ENCODE data around the gene SMIM29.

DNA sequence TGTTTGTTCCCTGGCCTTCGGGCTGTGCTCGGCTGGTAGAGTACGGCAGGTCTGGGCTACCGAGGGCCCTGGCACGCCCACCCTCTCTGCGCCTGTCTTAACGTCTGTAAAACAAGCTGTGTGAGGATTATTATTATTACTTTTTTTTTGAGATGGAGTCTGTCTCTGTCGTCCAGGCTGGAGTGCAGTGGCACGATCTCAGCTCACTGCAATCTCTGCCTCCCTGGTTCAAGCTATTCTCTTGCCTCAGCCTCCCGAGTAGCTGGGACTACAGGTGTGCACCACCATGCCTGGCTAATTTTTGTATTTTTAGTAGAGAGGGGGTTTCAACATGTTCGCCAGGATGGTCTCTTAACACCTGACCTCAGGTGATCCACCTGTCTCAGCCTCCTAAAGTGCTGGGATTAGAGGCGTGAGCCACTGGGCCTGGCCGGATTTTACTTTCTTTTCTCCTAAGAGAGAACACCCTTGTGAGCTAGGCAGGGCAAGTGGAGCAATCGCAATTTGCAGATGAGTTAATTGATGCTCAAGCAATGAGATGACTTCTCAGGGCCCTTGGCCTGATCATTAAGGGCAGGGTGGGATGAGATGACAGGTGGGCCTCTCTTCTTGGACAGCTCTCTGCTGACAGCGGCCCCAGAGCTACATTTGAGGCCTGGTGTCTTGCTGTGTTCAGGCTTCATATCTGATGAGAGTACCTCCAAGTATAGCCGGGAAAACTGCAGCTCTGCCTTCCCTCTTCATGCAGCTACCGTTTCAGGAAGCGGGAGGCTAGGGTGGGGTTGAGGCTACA is 859 bp upstream of the SMIM29 start:
- TF ChIP-seq, protein P1, sequence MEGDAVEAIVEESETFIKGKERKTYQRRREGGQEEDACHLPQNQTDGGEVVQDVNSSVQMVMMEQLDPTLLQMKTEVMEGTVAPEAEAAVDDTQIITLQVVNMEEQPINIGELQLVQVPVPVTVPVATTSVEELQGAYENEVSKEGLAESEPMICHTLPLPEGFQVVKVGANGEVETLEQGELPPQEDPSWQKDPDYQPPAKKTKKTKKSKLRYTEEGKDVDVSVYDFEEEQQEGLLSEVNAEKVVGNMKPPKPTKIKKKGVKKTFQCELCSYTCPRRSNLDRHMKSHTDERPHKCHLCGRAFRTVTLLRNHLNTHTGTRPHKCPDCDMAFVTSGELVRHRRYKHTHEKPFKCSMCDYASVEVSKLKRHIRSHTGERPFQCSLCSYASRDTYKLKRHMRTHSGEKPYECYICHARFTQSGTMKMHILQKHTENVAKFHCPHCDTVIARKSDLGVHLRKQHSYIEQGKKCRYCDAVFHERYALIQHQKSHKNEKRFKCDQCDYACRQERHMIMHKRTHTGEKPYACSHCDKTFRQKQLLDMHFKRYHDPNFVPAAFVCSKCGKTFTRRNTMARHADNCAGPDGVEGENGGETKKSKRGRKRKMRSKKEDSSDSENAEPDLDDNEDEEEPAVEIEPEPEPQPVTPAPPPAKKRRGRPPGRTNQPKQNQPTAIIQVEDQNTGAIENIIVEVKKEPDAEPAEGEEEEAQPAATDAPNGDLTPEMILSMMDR (IDR thresholded peaks at IDR 0.05 in 2 of 3, conservative IDR thresholded peaks at IDR 0.05 in 1 of 3; ENCODE audit: borderline replicate concordance in 1 of 3, insufficient read depth in 1 of 3, low read depth in 2 of 3, low read length in 2 of 3), result no peak
- TF ChIP-seq POLR2AphosphoS5 (IDR thresholded peaks at IDR 0.05; ENCODE audit: low read depth, low read length) (no peak), EZH2phosphoT487 (IDR thresholded peaks at IDR 0.05; ENCODE audit: borderline replicate concordance) (no peak), SP1 (IDR thresholded peaks at IDR 0.05; ENCODE audit: low read depth) (no peak), POLR2A (IDR thresholded peaks at IDR 0.05; ENCODE audit: borderline replicate concordance, extremely low read depth, insufficient read depth, insufficient read length) (no peak), FOSL1 (IDR thresholded peaks at IDR 0.05; ENCODE audit: low read depth) (no peak), RAD21 (IDR thresholded peaks at IDR 0.05; ENCODE audit: low read depth) (no peak), ZNF274 (IDR thresholded peaks at IDR 0.05; ENCODE audit: low read depth, low read length) (no peak), CBX3 (IDR thresholded peaks at IDR 0.05; ENCODE audit: low read depth) (no peak), JUND (IDR thresholded peaks at IDR 0.05) (no peak)
- TF ChIP-seq, protein P2, sequence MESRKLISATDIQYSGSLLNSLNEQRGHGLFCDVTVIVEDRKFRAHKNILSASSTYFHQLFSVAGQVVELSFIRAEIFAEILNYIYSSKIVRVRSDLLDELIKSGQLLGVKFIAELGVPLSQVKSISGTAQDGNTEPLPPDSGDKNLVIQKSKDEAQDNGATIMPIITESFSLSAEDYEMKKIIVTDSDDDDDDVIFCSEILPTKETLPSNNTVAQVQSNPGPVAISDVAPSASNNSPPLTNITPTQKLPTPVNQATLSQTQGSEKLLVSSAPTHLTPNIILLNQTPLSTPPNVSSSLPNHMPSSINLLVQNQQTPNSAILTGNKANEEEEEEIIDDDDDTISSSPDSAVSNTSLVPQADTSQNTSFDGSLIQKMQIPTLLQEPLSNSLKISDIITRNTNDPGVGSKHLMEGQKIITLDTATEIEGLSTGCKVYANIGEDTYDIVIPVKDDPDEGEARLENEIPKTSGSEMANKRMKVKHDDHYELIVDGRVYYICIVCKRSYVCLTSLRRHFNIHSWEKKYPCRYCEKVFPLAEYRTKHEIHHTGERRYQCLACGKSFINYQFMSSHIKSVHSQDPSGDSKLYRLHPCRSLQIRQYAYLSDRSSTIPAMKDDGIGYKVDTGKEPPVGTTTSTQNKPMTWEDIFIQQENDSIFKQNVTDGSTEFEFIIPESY (IDR thresholded peaks at IDR 0.05; ENCODE audit: extremely low read depth, insufficient replicate concordance, low read length), result no peak
- TF ChIP-seq, protein P3, sequence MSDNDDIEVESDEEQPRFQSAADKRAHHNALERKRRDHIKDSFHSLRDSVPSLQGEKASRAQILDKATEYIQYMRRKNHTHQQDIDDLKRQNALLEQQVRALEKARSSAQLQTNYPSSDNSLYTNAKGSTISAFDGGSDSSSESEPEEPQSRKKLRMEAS (IDR thresholded peaks at IDR 0.05), result no peak
- TF ChIP-seq, protein P4, sequence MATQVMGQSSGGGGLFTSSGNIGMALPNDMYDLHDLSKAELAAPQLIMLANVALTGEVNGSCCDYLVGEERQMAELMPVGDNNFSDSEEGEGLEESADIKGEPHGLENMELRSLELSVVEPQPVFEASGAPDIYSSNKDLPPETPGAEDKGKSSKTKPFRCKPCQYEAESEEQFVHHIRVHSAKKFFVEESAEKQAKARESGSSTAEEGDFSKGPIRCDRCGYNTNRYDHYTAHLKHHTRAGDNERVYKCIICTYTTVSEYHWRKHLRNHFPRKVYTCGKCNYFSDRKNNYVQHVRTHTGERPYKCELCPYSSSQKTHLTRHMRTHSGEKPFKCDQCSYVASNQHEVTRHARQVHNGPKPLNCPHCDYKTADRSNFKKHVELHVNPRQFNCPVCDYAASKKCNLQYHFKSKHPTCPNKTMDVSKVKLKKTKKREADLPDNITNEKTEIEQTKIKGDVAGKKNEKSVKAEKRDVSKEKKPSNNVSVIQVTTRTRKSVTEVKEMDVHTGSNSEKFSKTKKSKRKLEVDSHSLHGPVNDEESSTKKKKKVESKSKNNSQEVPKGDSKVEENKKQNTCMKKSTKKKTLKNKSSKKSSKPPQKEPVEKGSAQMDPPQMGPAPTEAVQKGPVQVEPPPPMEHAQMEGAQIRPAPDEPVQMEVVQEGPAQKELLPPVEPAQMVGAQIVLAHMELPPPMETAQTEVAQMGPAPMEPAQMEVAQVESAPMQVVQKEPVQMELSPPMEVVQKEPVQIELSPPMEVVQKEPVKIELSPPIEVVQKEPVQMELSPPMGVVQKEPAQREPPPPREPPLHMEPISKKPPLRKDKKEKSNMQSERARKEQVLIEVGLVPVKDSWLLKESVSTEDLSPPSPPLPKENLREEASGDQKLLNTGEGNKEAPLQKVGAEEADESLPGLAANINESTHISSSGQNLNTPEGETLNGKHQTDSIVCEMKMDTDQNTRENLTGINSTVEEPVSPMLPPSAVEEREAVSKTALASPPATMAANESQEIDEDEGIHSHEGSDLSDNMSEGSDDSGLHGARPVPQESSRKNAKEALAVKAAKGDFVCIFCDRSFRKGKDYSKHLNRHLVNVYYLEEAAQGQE (IDR thresholded peaks at IDR 0.05; ENCODE audit: low read depth), result no peak
